ENCODE measurements around the gene ABCB11. TPM values are rescaled to one million over a fixed set of nuclear protein-coding genes. Genes with fewer than 3 reads are reported as not detected.

Gene ABCB11
- total and polyA plus RNA-seq, 9 of the 15 experiments (the other 6 are each of a cell fraction or from before 2014, with no cell fraction given): 0.04 to 0.51 (median 0.10) TPM; not detected in 1

GRCh38 chr2:168941297-168941696 is 89.8 kb downstream of the ABCB11 start (continued):
- TF ChIP-seq MAZ (CRISPR knock-in tag; conservative IDR thresholded peaks at IDR 0.05 in 1 of 2, IDR thresholded peaks at IDR 0.05 in 1 of 2): no peak
- no peak for TF ChIP-seq CUX1 (CRISPR knock-in tag; IDR thresholded peaks at IDR 0.05)
- TF ChIP-seq HMG20A (CRISPR knock-in tag; conservative IDR thresholded peaks at IDR 0.05): no peak
- TF ChIP-seq, protein P1, sequence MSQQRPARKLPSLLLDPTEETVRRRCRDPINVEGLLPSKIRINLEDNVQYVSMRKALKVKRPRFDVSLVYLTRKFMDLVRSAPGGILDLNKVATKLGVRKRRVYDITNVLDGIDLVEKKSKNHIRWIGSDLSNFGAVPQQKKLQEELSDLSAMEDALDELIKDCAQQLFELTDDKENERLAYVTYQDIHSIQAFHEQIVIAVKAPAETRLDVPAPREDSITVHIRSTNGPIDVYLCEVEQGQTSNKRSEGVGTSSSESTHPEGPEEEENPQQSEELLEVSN (IDR thresholded peaks at IDR 0.05; ENCODE audit: borderline replicate concordance in 1 of 2, extremely low read depth in 1 of 2, insufficient read depth in 1 of 2, insufficient read length in 1 of 2, low read depth in 1 of 2, low read length in 1 of 2, poor library complexity in 1 of 2, severe bottlenecking in 1 of 2): no peak
- TF ChIP-seq EGR1 (conservative IDR thresholded peaks at IDR 0.05): no peak
- no peak for TF ChIP-seq SMARCA5 (IDR thresholded peaks at IDR 0.05)
- peak; percentile 78 for TF ChIP-seq PML (IDR thresholded peaks at IDR 0.05; ENCODE audit: low read length)
- TF ChIP-seq PCBP1 (IDR thresholded peaks at IDR 0.05; ENCODE audit: low read depth, low read length, poor library complexity, severe bottlenecking): no peak
- TF ChIP-seq SREBF2 (CRISPR knock-in tag; IDR thresholded peaks at IDR 0.05): no peak
- no peak for TF ChIP-seq MXI1 (IDR thresholded peaks at IDR 0.05; ENCODE audit: low read depth, low read length)
- no peak for TF ChIP-seq HMBOX1 (IDR thresholded peaks at IDR 0.05)
- TF ChIP-seq ETV1 (tag; conservative IDR thresholded peaks at IDR 0.05; ENCODE audit: low read depth): no peak
- TF ChIP-seq, protein P2, sequence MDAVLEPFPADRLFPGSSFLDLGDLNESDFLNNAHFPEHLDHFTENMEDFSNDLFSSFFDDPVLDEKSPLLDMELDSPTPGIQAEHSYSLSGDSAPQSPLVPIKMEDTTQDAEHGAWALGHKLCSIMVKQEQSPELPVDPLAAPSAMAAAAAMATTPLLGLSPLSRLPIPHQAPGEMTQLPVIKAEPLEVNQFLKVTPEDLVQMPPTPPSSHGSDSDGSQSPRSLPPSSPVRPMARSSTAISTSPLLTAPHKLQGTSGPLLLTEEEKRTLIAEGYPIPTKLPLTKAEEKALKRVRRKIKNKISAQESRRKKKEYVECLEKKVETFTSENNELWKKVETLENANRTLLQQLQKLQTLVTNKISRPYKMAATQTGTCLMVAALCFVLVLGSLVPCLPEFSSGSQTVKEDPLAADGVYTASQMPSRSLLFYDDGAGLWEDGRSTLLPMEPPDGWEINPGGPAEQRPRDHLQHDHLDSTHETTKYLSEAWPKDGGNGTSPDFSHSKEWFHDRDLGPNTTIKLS (IDR thresholded peaks at IDR 0.05; ENCODE audit: borderline replicate concordance, low read depth): no peak
- TF ChIP-seq SIN3A (IDR thresholded peaks at IDR 0.05; ENCODE audit: borderline replicate concordance in 2 of 2, control insufficient read depth in 1 of 2, low read depth in 2 of 2, low read length in 2 of 2): no peak
- TF ChIP-seq ETV6 (IDR thresholded peaks at IDR 0.05; ENCODE audit: borderline replicate concordance in 1 of 2, low read depth in 2 of 2, low read length in 1 of 2): no peak
- no peak for TF ChIP-seq ETV6 (CRISPR knock-in tag; IDR thresholded peaks at IDR 0.05; ENCODE audit: borderline replicate concordance)
- TF ChIP-seq TEAD1 (CRISPR knock-in tag; IDR thresholded peaks at IDR 0.05): no peak
- no peak for TF ChIP-seq NUFIP1 (IDR thresholded peaks at IDR 0.05; ENCODE audit: partially characterized antibody)
- TF ChIP-seq THRAP3 (IDR thresholded peaks at IDR 0.05; ENCODE audit: borderline replicate concordance): no peak
- peak; percentile 53 to 73; a peak in 3 of 4 replicates for TF ChIP-seq TRIM24 (IDR thresholded peaks at IDR 0.05)
